Esophagus (tissue), 2 donors: ENCODE measurements around the gene LGALS4. TPM values are rescaled to one million over a fixed set of nuclear protein-coding genes. Genes with fewer than 3 reads are reported as not detected.
"Not testable (repeated sequence)": the region's sequence is repeated elsewhere in the genome, so short reads cannot be mapped to it uniquely, and the experiment has no call there.

ENCODE experiments used
- H3K27ac ChIP-seq, 2 donors: one replicate each; pipeline ENCODE4 v1.5.1; 2013; ENCODE audit warnings: low read depth in 2 of 2, mild to moderate bottlenecking in 2 of 2, inconsistent platforms in 1 of 2, low read length in 1 of 2, moderate library complexity in 1 of 2
- H3K27me3 ChIP-seq, 2 donors: one replicate each; pipeline ENCODE4 v1.6.1; 2013; ENCODE audit warnings: low read length in 2 of 2, control low read depth in 1 of 2, mild to moderate bottlenecking in 1 of 2; ENCODE audit not compliant: insufficient read depth in 2 of 2, control insufficient read depth in 1 of 2
- H3K36me3 ChIP-seq, 2 donors: one replicate each; pipeline ENCODE4 v1.6.1; 2013; ENCODE audit warnings: low read length in 1 of 2; ENCODE audit not compliant: control insufficient read depth in 2 of 2, insufficient read depth in 2 of 2
- H3K4me1 ChIP-seq, 2 donors: one replicate each; pipeline ENCODE4 v1.6.1; 2013; ENCODE audit warnings: low read length in 1 of 2; ENCODE audit not compliant: control insufficient read depth in 2 of 2, insufficient read depth in 2 of 2
- H3K4me3 ChIP-seq, 2 donors: one replicate each; pipeline ENCODE4 v1.5.1; 2013; ENCODE audit warnings: low read length in 2 of 2, mild to moderate bottlenecking in 2 of 2, low read depth in 1 of 2, moderate library complexity in 1 of 2
- H3K9me3 ChIP-seq, 2 donors: one replicate each; pipeline ENCODE4 v1.6.1; 2013; ENCODE audit warnings: mild to moderate bottlenecking in 2 of 2, low read depth in 1 of 2, low read length in 1 of 2, moderate library complexity in 1 of 2; ENCODE audit not compliant: control insufficient read depth in 2 of 2, insufficient read depth in 1 of 2
- WGBS, 2 donors: extraction: QIAGEN DNeasy Blood & Tissue Kit; methylation state at CpG; one replicate each; pipeline ENCODE4 v1.1.7; 2013; 5-methylcytosine and 5-hydroxymethylcytosine counted together
- polyA plus RNA-seq, 2 donors: library from polyadenylated mRNA; stranded (reverse); fragments of 200-250 nt; gene quantifications; one replicate each; pipeline ENCODE4 v1.2.3, GENCODE V29; 2013
- donor health status: healthy with polysubstance abuse.
- donor health status: Bipolar disorder and iron deficiency.

The LGALS4 gene, protein sequence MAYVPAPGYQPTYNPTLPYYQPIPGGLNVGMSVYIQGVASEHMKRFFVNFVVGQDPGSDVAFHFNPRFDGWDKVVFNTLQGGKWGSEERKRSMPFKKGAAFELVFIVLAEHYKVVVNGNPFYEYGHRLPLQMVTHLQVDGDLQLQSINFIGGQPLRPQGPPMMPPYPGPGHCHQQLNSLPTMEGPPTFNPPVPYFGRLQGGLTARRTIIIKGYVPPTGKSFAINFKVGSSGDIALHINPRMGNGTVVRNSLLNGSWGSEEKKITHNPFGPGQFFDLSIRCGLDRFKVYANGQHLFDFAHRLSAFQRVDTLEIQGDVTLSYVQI
- polyA plus RNA-seq = 1 to 10 TPM in 1 of 2 donors, under 1 TPM in 1; 0.66 to 2.3 TPM

DNA sequence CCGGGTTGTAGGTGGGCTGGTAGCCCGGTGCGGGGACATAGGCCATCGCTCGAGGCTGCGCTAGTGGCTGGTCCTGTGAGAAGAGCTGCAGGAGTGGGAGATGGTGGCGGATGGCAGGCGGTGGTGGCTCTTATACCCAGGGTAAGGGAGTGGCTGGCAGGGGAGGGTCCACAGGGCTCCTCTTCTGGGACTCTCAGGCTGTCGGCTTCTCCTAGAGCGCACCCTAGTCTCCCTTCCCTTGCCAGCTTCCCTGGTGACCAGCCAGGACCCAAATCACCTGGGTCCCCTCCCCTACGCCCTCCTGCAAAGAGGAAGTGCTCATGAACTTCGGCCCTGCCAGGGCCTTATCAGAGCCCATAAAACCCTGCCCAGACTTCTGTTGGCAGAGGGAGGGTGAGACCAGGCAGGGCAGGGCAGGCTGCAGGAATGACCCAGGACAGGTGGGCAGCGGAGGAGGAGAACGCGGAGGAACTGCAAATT, at the start of gene LGALS4:
Gene LGALS4 (minus strand): TSS at position 105 of the 480 bp plus-strand sequence. CDS start 59 bp downstream, at position 46.
- H3K9me3 ChIP-seq = no peaks in the 10 kb centered on the region
- H3K27me3 ChIP-seq = no peaks in the 10 kb centered on the region
- no peak within 1 kb of the TSS for H3K4me3 ChIP-seq
- H3K36me3 ChIP-seq = peaks cover 7 to 21% of the 10 kb centered on the region in 2 donors
- 76 to 84% methylated on average over 15 of the region's 15 CpGs for WGBS, 2 donors
- no peaks in the 10 kb centered on the region for H3K4me1 ChIP-seq
- H3K27ac ChIP-seq = no peak within 1 kb of the TSS

DNA sequence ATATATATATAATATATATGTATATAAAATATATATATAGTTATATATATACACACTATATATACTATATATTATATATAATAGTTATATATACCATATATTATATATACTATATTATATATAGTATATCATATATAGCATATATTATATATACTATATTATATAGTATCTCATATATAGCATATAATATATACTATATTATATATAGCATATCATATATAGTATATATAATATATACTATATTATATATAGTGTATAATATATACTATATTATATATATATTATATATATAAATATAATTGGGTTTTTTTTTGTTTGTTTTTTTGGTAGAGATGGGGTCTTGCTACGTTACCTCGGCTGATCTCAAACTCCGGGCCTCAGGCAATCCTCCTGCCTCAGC, 48.6 kb upstream of the LGALS4 start:
- H3K27ac ChIP-seq = no peak overlapping the region
- H3K4me3 ChIP-seq = no peak overlapping the region
- H3K36me3 ChIP-seq = no peaks in the 10 kb centered on the region
- H3K27me3 ChIP-seq = no peaks in the 10 kb centered on the region
- no peaks in the 10 kb centered on the region for H3K9me3 ChIP-seq
- 97% methylated on average over 3 of the region's 3 CpGs for whole genome bisulfite sequencing, 2 donors
- H3K4me1 ChIP-seq = no peaks in the 10 kb centered on the region

GRCh38 chr19:38859631-38860204, 47.0 kb upstream of the LGALS4 start:
- not testable (repeated sequence) for H3K27me3 ChIP-seq, H3K4me1 ChIP-seq, H3K36me3 ChIP-seq, H3K9me3 ChIP-seq, H3K27ac ChIP-seq, H3K4me3 ChIP-seq
- 72 to 73% methylated on average over 21 of the region's 21 CpGs for WGBS, 2 donors

DNA sequence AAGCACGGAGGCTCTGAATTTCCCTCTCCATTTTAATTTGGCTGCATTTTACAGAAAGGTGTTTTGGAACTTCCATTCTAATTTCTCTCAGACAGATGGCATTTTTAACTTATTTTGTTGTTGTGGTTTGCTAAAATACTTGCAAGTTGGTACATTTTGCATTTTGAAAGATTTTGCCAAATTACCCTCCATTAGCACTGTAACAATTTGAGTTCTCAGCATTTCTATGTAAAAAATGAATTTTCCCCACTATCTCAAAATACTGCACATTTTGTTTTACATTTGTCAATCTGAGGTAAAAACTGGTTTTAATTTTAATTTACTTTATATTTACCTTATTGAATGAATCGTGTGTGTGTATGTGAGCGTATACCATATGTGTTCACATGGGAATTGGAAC, 44.1 kb upstream of the LGALS4 start:
- H3K4me3 ChIP-seq = no peak overlapping the region
- 78 to 81% methylated on average over 3 of the region's 3 CpGs for WGBS, 2 donors
- peaks cover 3% of the 10 kb centered on the region in 2 donors for H3K4me1 ChIP-seq
- peak overlapping the region in 1 of 2 donors; percentile 25 for H3K27ac ChIP-seq
- no peaks in the 10 kb centered on the region for H3K36me3 ChIP-seq
- no peaks in the 10 kb centered on the region for H3K27me3 ChIP-seq
- no peaks in the 10 kb centered on the region for H3K9me3 ChIP-seq

- H3K36me3 ChIP-seq, H3K27ac ChIP-seq, H3K4me1 ChIP-seq, H3K27me3 ChIP-seq, H3K9me3 ChIP-seq, H3K4me3 ChIP-seq: not testable (repeated sequence)
- 90 to 93% methylated on average over 13 to 29 of the region's 37 CpGs for WGBS, 2 donors
Measured at GRCh38 chr19:38855751-38856150, 43.0 kb upstream of the LGALS4 start.

DNA sequence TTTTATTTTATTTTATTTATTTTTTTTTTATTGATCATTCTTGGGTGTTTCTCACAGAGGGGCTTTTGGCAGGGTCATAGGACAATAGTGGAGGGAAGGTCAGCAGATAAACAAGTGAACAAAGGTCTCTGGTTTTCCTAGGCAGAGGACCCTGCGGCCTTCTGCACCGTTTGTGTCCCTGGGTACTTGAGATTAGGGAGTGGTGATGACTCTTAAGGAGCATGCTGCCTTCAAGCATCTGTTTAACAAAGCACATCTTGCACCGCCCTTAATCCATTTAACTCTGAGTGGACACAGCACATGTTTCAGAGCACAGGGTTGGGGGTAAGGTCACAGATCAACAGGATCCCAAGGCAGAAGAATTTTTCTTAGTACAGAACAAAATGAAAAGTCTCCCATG, 42.2 kb upstream of the LGALS4 start:
- not testable (repeated sequence) for H3K4me3 ChIP-seq, H3K9me3 ChIP-seq, H3K27ac ChIP-seq, H3K27me3 ChIP-seq, H3K36me3 ChIP-seq, H3K4me1 ChIP-seq
- 60 to 84% methylated on average over 2 to 3 of the region's 3 CpGs for WGBS, 2 donors

- H3K27me3 ChIP-seq = no peaks in the 10 kb centered on the region
- no peaks in the 10 kb centered on the region for H3K36me3 ChIP-seq
- peaks cover 3% of the 10 kb centered on the region in 2 donors for H3K4me1 ChIP-seq
- H3K27ac ChIP-seq = peak overlapping the region in 1 of 2 donors; percentile 100
- peak overlapping the region in 1 of 2 donors; percentile 71 for H3K4me3 ChIP-seq
- WGBS, 2 donors = 88 to 89% methylated on average over 17 of the region's 17 CpGs
- no peaks in the 10 kb centered on the region for H3K9me3 ChIP-seq
Measured at GRCh38 chr19:38853214-38853613, 40.5 kb upstream of the LGALS4 start.

DNA sequence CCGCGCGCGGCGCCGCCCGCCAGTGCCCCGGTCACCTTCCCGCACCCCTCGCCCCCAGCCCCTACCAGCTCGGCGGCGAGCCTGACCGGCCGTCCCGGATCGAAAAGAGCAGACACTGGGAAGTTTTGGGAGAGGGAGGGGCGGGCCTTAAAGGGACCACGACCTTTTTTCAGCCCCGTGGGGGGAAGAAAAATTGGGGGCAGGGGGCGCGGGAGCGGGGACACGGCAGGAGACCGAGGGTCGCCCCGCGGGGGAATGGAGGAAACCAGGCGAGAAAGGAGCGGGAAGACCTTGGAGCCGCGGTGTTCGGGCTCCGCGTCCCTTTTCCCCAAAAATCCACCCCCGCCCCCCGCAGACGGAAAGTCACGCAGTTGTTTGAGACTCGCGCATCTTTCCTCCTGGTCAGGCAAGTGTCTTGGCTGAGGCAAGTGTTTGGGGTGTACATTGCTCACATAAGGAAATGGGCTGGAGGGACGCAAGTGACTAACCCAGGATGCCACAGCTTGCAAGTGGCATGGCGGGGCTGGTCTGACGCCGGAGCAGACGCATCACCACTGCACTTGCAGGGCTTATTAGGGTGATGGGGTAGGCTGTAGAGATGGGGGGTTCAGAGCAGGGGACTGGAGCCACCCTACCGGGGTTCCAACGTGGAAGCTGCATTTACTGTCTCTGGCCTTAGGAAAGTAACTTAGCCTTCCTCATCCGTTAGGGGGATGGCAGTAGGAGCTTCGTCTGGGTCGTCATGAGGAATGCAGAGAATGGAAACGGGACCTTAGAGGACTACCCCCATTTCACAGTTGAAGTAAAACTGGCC, 39.7 kb upstream of the LGALS4 start:
- 1% methylated on average over 51 to 52 of the region's 52 CpGs for WGBS, 2 donors
- Histone ChIP-seq H3K27me3 (no peaks in the 10 kb centered on the region), H3K36me3 (peaks cover 0 to 1% of the 10 kb centered on the region in 2 donors), H3K4me1 (peaks cover 3 to 7% of the 10 kb centered on the region in 2 donors), H3K27ac (peak overlapping the region; percentile 100), H3K4me3 (peak overlapping the region; percentile 71 to 72), H3K9me3 (no peaks in the 10 kb centered on the region)

DNA sequence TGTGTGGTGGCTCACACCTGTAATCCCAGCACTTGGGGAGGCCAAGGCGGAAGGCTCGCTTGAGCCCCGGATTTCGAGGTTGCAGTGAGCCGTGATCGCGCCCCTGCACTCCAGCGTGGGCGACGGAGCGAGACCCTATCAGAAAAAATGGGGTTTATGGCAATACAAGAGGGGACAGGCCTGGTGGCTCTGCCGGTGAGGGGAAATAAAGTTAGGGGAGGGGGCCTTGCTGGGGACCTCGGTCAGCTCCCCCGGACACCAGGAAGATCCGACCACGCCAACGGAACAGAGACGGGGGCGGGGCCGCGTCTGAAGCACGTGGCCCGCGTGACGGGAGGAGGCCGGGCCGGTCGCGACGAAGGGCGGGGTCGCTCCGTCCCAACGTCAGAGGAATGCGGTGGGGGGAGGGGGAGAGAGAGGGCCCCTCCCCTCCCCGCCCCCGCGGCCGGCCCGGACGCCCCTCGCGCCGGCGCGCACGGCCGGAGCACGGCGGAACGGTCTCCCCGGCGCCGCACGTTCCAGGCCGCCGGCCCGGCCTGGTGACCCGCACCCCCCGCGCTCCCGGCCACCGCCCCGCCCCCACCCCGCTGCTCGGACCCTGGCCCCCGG, 39.0 kb upstream of the LGALS4 start:
- H3K27ac ChIP-seq = peak overlapping the region; percentile 100
- H3K27me3 ChIP-seq = no peaks in the 10 kb centered on the region
- H3K4me3 ChIP-seq = peak overlapping the region; percentile 71 to 72
- no peaks in the 10 kb centered on the region for H3K9me3 ChIP-seq
- H3K36me3 ChIP-seq = peaks cover 0 to 8% of the 10 kb centered on the region in 2 donors
- H3K4me1 ChIP-seq = peaks cover 3 to 7% of the 10 kb centered on the region in 2 donors
- WGBS, 2 donors = 1% methylated on average over 31 to 58 of the region's 67 CpGs
